ENCODE data around the gene C17orf50.

C17orf50 gene

DNA sequence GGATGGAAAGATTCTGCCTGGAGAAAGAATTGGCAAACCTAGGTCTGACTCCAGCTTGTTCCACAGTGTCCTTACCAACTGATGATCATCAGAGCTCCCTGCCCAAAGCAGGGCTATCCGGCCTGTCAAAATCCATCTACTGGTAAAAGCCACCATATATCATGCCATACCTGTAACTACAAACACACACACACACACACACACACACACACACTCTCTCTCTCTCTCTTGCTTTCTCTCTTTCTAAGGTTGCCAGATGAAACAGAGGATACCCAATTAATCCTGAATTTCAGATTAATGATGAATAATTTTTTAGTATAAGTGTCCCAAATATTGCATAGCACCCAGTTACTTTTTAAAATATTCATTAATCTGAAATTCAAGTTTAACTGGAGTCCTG lies 36.3 kb downstream of the C17orf50 start:
- TF ChIP-seq POLR2AphosphoS5 (IDR thresholded peaks at IDR 0.05; ENCODE audit: low read depth, low read length) (no peak), SIN3A (IDR thresholded peaks at IDR 0.05; ENCODE audit: borderline replicate concordance, insufficient read depth, low read length) (no peak), FOXP2 (optimal IDR thresholded peaks at IDR 0.05; ENCODE audit: borderline replicate concordance, extremely low read depth, extremely low read length, insufficient read depth) (no peak), TAF1 (IDR thresholded peaks at IDR 0.05; ENCODE audit: borderline replicate concordance, insufficient read depth, low read length) (no peak)
- TF ChIP-seq, protein P1, sequence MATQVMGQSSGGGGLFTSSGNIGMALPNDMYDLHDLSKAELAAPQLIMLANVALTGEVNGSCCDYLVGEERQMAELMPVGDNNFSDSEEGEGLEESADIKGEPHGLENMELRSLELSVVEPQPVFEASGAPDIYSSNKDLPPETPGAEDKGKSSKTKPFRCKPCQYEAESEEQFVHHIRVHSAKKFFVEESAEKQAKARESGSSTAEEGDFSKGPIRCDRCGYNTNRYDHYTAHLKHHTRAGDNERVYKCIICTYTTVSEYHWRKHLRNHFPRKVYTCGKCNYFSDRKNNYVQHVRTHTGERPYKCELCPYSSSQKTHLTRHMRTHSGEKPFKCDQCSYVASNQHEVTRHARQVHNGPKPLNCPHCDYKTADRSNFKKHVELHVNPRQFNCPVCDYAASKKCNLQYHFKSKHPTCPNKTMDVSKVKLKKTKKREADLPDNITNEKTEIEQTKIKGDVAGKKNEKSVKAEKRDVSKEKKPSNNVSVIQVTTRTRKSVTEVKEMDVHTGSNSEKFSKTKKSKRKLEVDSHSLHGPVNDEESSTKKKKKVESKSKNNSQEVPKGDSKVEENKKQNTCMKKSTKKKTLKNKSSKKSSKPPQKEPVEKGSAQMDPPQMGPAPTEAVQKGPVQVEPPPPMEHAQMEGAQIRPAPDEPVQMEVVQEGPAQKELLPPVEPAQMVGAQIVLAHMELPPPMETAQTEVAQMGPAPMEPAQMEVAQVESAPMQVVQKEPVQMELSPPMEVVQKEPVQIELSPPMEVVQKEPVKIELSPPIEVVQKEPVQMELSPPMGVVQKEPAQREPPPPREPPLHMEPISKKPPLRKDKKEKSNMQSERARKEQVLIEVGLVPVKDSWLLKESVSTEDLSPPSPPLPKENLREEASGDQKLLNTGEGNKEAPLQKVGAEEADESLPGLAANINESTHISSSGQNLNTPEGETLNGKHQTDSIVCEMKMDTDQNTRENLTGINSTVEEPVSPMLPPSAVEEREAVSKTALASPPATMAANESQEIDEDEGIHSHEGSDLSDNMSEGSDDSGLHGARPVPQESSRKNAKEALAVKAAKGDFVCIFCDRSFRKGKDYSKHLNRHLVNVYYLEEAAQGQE (IDR thresholded peaks at IDR 0.05; ENCODE audit: insufficient read depth in 1 of 2, low read depth in 2 of 2, low read length in 2 of 2): no peak

DNA sequence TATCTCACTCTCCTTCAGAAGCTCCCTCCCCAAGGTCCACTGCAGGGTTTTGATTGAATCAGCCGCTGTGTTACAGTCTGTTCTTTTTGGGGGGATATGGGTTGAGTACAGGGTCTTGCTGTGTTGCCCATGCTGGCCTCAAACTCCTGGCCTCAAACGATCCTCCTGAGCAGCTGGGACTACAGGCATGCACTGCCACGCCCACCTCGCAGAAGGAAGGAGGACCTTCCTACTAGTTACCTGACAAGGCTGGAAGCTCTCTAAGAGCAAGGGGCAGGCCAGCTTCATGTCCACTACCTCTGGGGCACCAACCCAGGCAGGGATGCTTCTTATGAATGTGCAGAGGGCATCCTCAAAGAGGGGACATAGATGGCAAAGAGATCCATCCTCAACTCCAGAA lies 36.7 kb downstream of the C17orf50 start:
- TF ChIP-seq, protein P1 (IDR thresholded peaks at IDR 0.05; ENCODE audit: insufficient read depth in 1 of 2, low read depth in 2 of 2, low read length in 2 of 2): no peak

DNA sequence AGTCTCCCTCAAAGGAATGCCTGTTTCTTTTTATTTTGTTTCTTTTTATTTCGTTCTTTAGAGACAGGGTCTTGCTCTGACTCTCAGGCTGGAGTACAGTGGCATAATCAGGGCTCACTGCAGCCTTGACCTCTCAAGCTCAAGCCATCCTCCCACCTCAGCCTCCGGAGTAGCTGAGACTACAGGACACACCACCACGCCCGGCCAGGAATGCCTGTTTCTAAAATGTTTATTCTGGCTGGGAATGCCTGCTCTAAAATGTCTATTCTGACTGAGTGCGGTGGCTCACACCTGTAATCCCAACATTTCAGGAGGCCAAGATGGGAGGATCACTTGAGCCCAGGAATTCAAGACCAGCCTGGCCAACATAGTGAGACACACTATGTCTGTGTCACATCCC lies 37.2 kb downstream of the C17orf50 start:
- TF ChIP-seq SIN3A (IDR thresholded peaks at IDR 0.05; ENCODE audit: borderline replicate concordance, insufficient read depth, low read length) (no peak), POLR2AphosphoS5 (IDR thresholded peaks at IDR 0.05; ENCODE audit: low read depth, low read length) (no peak), TAF1 (IDR thresholded peaks at IDR 0.05; ENCODE audit: borderline replicate concordance, insufficient read depth, low read length) (no peak), FOXP2 (optimal IDR thresholded peaks at IDR 0.05; ENCODE audit: borderline replicate concordance, extremely low read depth, extremely low read length, insufficient read depth) (no peak)
- TF ChIP-seq, protein P1 (IDR thresholded peaks at IDR 0.05; ENCODE audit: insufficient read depth in 1 of 2, low read depth in 2 of 2, low read length in 2 of 2): no peak

DNA sequence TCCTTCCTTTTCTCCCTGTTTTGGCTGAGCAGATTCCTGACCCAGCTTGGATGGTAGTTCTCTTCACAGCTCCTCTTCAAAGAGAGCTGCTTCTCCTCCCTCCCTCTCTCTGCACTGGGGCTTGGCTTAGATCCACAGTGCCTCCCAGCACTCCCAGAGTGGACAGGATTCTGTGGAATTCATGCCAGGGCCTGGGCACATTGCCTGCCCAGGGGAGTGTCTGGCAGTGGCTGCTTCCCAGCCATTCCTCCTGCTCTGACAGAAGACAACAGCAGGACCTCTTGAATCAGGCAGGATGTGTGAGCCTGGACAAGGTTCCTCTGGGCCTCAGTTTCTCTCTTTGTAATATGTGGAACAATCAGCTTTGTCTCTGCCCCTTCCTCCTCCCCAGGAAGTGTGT lies 39.3 kb downstream of the C17orf50 start:
- TF ChIP-seq FOXP2 (optimal IDR thresholded peaks at IDR 0.05; ENCODE audit: borderline replicate concordance, extremely low read depth, extremely low read length, insufficient read depth) (no peak), TAF1 (IDR thresholded peaks at IDR 0.05; ENCODE audit: borderline replicate concordance, insufficient read depth, low read length) (no peak), POLR2AphosphoS5 (IDR thresholded peaks at IDR 0.05; ENCODE audit: low read depth, low read length) (no peak)
- TF ChIP-seq, protein P1 (IDR thresholded peaks at IDR 0.05; ENCODE audit: insufficient read depth in 1 of 2, low read depth in 2 of 2, low read length in 2 of 2): no peak

DNA sequence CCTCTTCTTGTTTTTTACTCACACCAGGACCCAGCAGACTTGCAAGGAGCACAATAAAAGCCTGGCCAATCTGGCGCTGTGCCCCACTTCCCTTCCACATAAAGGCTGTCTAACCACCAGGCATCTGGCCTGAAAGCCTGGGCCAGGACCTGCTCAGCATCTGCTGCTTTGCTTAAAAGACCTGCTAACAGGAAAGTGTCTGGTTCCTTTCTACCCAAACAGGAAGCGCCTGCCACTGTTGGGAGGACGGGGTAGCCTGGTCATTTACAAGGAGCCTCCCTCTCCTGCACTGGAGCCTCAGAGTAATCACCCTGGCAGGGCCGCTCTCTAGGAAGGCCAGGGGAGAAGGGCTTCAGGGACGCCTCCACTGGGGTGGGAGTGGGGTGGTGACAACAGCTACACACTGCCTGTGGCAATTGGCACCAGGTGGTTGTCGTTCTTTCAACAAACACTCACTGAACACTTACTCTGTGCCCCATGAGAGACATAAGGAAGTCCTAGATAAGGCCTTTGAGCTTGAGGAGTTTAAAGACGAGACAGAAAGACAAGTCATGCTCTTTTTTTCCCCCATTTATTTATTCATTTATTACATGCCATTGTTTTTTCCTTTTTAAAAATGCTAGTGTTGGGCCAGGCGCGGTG lies 41.0 kb downstream of the C17orf50 start:
- no peak for TF ChIP-seq TAF1 (IDR thresholded peaks at IDR 0.05; ENCODE audit: borderline replicate concordance, insufficient read depth, low read length)
- no peak for TF ChIP-seq FOXP2 (optimal IDR thresholded peaks at IDR 0.05; ENCODE audit: borderline replicate concordance, extremely low read depth, extremely low read length, insufficient read depth)
- TF ChIP-seq, protein P1 (IDR thresholded peaks at IDR 0.05; ENCODE audit: insufficient read depth in 1 of 2, low read depth in 2 of 2, low read length in 2 of 2): no peak
- TF ChIP-seq POLR2AphosphoS5 (IDR thresholded peaks at IDR 0.05; ENCODE audit: low read depth, low read length): no peak
- TF ChIP-seq SIN3A (IDR thresholded peaks at IDR 0.05; ENCODE audit: borderline replicate concordance, insufficient read depth, low read length): no peak
